ENCODE results near the gene IL18BP. TPM values are rescaled to one million over a fixed set of nuclear protein-coding genes. Genes with fewer than 3 reads are reported as not detected.

The IL18BP gene
- total and polyA plus RNA-seq, 10 of the 15 experiments (the other 5 are each of a cell fraction or from before 2014, with no cell fraction given) = 2.6 to 18.1 (median 10.7) TPM

GRCh38 chr11:72023335-72023734, 24.6 kb downstream of the IL18BP start:
- RAD21 ChIA-PET (ENCODE audit: unreplicated experiment) = interaction anchor here (1.1 to 7.3 kb wide), 3 partner anchors 46 to 408 kb away, joined by 4 to 112 read pairs (median 5); no protein-coding TSS in a partner anchor
- Histone ChIP-seq H3K79me2 (ENCODE audit: control insufficient read depth, insufficient read depth, low read length) (no peaks in the 10 kb centered on the region; the same call in 1 of the 2 replicates), H3K4me2 (ENCODE audit: control insufficient read depth, insufficient read depth) (no peak overlapping the region), H3K27ac (ENCODE audit: control insufficient read depth, insufficient read depth) (no peak overlapping the region), H3K9ac (ENCODE audit: control insufficient read depth, insufficient read depth, low read length) (no peak overlapping the region), H2AFZ (ENCODE audit: control insufficient read depth, low read depth, low read length) (no peak overlapping the region), H3K4me1 (ENCODE audit: control insufficient read depth, insufficient read depth, low read length) (no peaks in the 10 kb centered on the region), H4K20me1 (ENCODE audit: control insufficient read depth, insufficient read depth) (no peaks in the 10 kb centered on the region; the same call in 1 of the 2 replicates), H3K4me3 (no peak overlapping the region), H3K36me3 (ENCODE audit: control insufficient read depth in 2 of 2, insufficient read depth in 2 of 2, low read length in 1 of 2) (peaks cover 42 to 52% of the 10 kb centered on the region in 2 experiments), H3K9me3 (replicated peaks; ENCODE audit: control insufficient read depth, insufficient read depth, low read length) (no peaks in the 10 kb centered on the region), H3K27me3 (replicated peaks in 1 of 2; ENCODE audit: control insufficient read depth in 2 of 2, insufficient read depth in 2 of 2, low read length in 1 of 2) (no peaks in the 10 kb centered on the region)
- WGBS (ENCODE audit: insufficient coverage, insufficient replicate concordance, low lambda C conversion rate, missing lambda C conversion rate) = 80% methylated on average over 4 of the region's 4 CpGs
- no TSS peak for BruUV-seq (replicated peaks)
- intact Hi-C loops (cut with micrococcal nuclease; ENCODE audit: unreplicated experiment) = no loop called here
- SMC1A ChIA-PET (ENCODE audit: uncharacterized antibody, unreplicated experiment) = interaction anchor here (0.9 to 13.4 kb wide), 6 partner anchors 8 to 122 kb away, joined by 4 to 245 read pairs (median 22); partner anchors contain the start of gene LAMTOR1
- CTCF ChIA-PET = interaction anchor here (1.0 to 18.1 kb wide), 7 partner anchors 10 to 121 kb away, joined by 3 to 416 read pairs (median 63); partner anchors contain the start of gene LAMTOR1
- POLR2A ChIA-PET = no interaction called here
- DNase-seq (ENCODE audit: low read depth, low spot score) (no peak), ATAC-seq (no peak), FAIRE-seq (no peak)
- in situ Hi-C loops (cut with MboI) = loop anchor here (5.0 kb wide), 2 partner anchors 119 to 409 kb away; partner anchors contain the start of gene CLPB
- TF ChIP-seq, protein P1, sequence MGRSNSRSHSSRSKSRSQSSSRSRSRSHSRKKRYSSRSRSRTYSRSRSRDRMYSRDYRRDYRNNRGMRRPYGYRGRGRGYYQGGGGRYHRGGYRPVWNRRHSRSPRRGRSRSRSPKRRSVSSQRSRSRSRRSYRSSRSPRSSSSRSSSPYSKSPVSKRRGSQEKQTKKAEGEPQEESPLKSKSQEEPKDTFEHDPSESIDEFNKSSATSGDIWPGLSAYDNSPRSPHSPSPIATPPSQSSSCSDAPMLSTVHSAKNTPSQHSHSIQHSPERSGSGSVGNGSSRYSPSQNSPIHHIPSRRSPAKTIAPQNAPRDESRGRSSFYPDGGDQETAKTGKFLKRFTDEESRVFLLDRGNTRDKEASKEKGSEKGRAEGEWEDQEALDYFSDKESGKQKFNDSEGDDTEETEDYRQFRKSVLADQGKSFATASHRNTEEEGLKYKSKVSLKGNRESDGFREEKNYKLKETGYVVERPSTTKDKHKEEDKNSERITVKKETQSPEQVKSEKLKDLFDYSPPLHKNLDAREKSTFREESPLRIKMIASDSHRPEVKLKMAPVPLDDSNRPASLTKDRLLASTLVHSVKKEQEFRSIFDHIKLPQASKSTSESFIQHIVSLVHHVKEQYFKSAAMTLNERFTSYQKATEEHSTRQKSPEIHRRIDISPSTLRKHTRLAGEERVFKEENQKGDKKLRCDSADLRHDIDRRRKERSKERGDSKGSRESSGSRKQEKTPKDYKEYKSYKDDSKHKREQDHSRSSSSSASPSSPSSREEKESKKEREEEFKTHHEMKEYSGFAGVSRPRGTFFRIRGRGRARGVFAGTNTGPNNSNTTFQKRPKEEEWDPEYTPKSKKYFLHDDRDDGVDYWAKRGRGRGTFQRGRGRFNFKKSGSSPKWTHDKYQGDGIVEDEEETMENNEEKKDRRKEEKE (IDR thresholded peaks at IDR 0.05) = no peak
- no peak for TF ChIP-seq PML (IDR thresholded peaks at IDR 0.05; ENCODE audit: low read length)
- no peak for TF ChIP-seq NFIC (IDR thresholded peaks at IDR 0.05; ENCODE audit: low read depth, low read length)
- TF ChIP-seq IKZF1 (conservative IDR thresholded peaks at IDR 0.05) = no peak
- TF ChIP-seq, protein P2, sequence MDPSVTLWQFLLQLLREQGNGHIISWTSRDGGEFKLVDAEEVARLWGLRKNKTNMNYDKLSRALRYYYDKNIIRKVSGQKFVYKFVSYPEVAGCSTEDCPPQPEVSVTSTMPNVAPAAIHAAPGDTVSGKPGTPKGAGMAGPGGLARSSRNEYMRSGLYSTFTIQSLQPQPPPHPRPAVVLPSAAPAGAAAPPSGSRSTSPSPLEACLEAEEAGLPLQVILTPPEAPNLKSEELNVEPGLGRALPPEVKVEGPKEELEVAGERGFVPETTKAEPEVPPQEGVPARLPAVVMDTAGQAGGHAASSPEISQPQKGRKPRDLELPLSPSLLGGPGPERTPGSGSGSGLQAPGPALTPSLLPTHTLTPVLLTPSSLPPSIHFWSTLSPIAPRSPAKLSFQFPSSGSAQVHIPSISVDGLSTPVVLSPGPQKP (IDR thresholded peaks at IDR 0.05; ENCODE audit: low read depth, low read length) = no peak
- TF ChIP-seq CEBPZ (IDR thresholded peaks at IDR 0.05; ENCODE audit: low read depth, low read length) = no peak
- TF ChIP-seq ATF2 (IDR thresholded peaks at IDR 0.05; ENCODE audit: low read length) = no peak
- TF ChIP-seq POU2F2 (IDR thresholded peaks at IDR 0.05; ENCODE audit: borderline replicate concordance, low read depth, low read length) = no peak
- TF ChIP-seq ATF7 (IDR thresholded peaks at IDR 0.05; ENCODE audit: low read depth) = no peak
- no peak for TF ChIP-seq RBBP5 (conservative IDR thresholded peaks at IDR 0.05)
- TF ChIP-seq MEF2B (IDR thresholded peaks at IDR 0.05; ENCODE audit: partially characterized antibody, poor library complexity, severe bottlenecking) = no peak

All from GM12878 (cell line).